A204.1 (cell line): ENCODE data around the gene TM4SF20.
"Not testable (repeated sequence)": the region's sequence is repeated elsewhere in the genome, so short reads cannot be mapped to it uniquely, and the experiment has no call there.

Experiments used
- FAIRE-seq: peaks from 2 replicates; lab custom pipeline; 2012; peaks lifted over from hg19 to GRCh38; lab: Jason Lieb, UNC

TM4SF20 gene

DNA sequence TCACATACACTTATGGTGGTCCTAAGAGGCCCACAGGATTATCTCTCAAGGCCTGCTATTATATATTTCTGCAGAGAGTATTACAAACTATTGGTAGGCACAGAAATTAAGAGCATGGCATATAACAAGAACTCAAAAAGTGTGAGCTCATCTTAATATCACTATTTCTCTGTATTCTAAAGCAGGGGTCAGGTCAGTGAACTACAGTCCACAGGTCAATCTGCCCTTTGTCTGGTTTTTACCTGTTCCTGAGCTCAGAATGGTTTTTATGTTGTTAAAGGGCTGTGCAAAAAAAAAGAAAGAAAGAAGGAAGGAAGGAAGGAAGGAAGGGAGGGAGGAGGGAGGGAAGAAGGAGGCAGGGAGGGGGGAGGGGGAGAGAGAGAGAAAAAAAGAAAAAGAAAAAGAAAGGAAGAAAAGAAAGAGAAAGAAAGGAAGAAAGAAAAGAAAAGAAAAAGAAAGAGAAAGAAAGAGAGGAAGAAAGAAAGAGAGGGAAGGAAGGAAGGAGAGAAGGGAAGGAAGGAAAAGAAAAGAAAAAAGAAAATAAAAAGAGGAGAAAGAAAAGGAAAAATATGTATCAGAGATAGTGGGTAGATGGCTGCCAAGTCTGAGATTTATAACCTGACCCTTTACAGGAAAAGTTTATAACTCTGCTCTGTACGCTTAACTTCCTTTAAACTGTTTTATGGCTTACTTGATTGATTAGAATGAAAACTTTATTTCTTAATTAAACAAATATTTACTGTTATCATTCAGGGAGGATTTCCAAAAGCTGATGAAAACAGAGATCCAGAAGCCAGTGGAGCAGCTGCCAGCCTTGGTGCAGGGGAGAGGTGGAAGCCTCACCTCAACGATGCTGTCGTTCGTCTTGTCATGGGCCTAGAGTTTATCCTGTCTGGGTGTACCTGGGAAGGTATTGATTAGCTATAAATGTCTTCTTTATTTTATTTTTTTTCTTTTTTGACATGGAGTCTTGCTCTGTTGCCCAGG, 19.9 kb upstream of the TM4SF20 start:
- FAIRE-seq = no peak

GRCh38 chr2:227397562-227397961, 18.5 kb upstream of the TM4SF20 start:
- no peak for FAIRE-seq

DNA sequence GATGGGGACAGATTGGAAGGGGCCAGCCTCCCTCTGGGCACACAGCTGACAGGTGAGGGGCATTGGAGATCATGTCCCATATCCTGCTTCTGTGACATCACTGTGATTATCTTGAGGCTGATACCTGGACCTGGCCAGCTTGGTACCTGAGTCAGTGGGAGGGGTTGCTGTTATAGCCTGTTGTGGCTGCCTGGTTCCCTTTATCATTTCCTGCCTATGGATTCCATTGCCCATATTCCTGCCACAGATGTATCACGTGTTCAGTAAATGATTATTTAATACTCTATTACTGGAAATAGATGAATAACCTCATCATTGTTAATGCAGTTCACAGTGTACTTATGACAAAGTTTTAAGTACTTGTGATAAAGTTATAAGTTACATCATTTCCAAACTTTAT, 16.4 kb upstream of the TM4SF20 start:
- FAIRE-seq = no peak

- FAIRE-seq = no peak
Measured at GRCh38 chr2:227394401-227394800, 15.3 kb upstream of the TM4SF20 start.

- no peak for FAIRE-seq
Measured at GRCh38 chr2:227390468-227391256, 11.6 kb upstream of the TM4SF20 start.

DNA sequence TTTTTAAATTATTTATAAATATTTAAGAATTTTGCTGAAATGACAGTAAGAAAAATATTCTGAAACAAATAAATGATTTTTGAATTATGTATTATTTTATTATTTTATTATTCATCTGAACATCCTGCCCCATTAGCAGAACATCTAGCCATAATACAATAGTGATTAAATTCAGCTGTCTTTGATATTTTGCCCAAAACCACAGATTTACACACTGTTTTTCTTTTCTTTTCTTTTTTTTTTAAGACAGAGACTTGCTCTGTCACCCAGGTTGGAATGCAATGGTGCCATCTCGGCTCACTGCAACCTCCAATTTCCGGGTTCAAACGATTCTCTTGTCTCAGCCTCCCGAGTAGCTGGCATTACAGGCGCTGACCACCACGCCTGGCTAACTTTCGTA, 10.6 kb upstream of the TM4SF20 start:
- peak; percentile 59 for FAIRE-seq

DNA sequence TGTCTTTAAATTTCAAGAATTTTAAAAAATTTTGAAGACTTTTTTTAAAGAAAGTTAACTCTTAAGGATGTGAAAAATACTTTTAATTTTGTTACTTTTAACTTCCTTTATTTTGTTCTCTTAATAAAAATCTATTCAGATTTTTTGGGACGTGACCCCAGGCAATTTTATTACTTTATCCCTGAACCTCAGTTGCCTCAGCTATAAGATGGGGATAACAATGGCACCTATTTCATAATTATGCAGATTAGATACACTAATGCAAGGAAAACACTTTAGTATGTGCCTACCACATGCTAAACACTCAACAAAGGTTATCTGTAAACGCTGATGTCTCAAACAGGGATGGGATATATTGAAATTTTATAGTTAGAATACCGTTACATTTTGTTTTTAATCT, 10.1 kb upstream of the TM4SF20 start:
- no peak for FAIRE-seq

GRCh38 chr2:227388537-227389011, 9.5 kb upstream of the TM4SF20 start:
- no peak for FAIRE-seq

GRCh38 chr2:227387583-227387982, 8.5 kb upstream of the TM4SF20 start, which contains the start of gene SCYGR1:
TSS of gene SCYGR1 (minus strand) at chr2:227387949. CDS start at chr2:227387949, 0 bp downstream.
- not testable (repeated sequence) for FAIRE-seq

- no peak for FAIRE-seq
Measured at GRCh38 chr2:227386630-227387029, 7.5 kb upstream of the TM4SF20 start.

DNA sequence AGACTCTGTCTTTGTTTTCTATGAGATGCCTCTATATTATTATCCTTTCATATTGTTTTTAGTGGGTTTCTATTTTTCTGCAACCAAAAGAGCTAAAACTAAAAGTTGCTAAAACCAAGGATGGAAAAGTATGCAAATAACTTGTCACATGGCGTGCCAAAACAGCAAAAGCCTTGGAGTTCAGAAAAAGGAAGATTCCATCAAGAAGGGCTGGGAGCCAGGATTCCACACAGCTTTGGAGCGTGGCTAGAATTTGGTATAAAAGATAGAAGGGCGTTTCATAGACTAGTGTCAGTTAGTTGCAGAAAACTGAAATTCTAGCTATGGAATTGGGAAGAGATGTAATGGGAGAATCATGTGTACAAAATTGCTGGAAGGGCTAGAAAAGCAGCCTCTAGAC, 4.6 kb upstream of the TM4SF20 start:
- FAIRE-seq = no peak

GRCh38 chr2:227382241-227382835, 3.2 kb upstream of the TM4SF20 start:
- not testable (repeated sequence) for FAIRE-seq

GRCh38 chr2:227378371-227378782, 729 bp downstream of the TM4SF20 start:
- no peak for FAIRE-seq

DNA sequence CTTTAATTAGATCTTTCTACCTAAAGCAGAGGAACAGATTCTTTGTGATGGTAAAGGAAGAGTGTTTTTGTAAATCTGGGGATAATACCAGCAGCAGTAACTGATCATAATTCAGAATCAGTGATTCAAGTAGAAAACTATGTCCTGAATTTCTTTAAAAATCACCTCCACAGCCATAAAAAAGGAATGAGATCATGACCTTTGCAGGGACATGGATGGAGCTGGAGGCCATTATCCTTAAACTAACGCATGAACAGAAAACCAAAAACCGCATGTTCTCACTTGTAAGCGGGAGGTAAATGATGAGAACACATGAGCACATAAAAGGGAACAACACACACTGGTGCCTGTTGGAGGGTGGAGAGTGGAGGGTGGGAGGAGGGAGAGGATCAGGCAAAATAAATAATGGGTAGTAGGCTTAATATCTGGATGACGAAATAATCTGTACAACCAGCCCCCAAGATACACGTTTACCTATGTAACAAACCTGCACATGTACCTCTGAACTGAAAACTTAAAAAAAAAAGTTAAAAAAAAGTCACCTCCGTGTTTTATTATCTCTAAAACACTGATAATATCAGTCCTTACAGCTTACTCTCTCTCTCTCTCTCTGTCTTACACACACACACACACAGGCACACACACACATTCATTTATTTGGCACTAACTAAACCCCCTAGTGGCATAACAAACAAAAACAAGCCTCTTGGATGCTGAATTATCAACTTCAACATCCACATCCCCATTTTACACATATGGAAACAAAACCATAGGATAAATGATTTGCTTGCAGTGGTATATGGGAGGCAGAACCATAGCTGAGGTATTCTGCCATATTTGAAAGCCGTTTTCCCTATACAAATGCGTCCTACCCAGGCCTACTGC, 1.4 kb downstream of the TM4SF20 start:
- no peak for FAIRE-seq

- FAIRE-seq = no peak
Measured at GRCh38 chr2:227376656-227377396, 2.3 kb downstream of the TM4SF20 start.

DNA sequence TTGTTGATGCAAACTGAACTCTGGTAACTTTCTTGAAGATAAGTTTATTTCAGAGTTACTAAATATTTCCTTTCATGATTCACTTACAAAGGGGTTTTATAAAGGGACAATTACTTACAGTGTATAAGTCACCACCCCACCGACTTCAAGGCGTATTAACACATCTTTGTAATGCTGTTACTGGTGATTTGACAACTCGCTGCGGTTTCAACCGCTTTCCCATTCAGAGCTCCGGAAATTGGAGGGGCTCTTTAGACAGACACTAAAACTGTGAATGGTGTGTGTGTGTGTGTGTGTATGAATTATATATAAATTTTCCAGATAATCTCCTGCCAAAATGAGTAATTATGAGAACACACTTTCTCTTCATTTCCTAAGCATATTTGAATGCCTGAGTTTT, 4.9 kb downstream of the TM4SF20 start:
- FAIRE-seq = no peak

- FAIRE-seq = no peak
Measured at GRCh38 chr2:227373389-227373788, 5.7 kb downstream of the TM4SF20 start.

DNA sequence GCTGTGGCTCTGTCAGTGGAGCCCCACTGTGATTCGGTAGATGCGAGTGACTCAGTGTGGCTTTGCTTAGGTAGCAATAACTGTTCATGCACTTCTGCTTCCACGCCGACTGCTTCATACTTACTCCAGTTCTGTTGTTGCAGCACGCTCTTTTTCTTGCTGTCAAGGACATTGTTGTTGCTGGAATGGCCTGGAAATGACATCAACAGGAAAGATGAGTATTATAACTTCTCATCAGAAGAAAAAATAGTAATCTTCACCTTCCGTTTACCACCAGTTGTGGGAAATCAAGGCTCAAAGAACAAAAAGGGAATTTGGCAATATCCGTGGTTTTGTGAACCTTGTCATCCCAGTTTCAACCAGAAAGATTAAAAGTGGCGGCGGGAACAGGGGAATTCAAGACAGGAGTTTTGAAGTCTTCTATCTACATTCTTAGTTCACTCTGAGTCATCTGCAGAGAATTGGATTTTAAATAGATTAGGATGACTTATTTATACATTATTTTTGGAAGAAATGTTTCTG, 8.3 kb downstream of the TM4SF20 start:
- FAIRE-seq = no peak

DNA sequence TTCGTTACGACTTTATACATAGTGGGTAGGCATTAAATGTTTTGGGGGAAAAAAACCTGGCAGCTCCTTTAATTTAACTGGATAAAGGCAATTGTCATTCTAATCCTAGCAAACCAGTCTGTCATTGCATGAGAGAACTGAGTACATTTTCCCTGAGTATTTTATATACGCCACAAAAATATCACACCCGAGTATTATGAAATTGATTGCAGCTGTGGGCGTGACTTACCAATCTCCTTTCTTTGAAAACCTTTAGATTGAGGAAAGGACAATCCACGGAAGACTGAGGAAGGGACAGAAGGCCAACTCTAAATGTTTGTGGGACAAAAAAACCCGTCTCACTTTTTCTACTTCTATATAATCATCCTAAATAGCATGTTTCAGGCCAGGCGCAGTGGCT, 9.0 kb downstream of the TM4SF20 start:
- FAIRE-seq = no peak

GRCh38 chr2:227368574-227368973, 10.5 kb downstream of the TM4SF20 start:
- FAIRE-seq = no peak

GRCh38 chr2:227367427-227367795, 11.7 kb downstream of the TM4SF20 start:
- FAIRE-seq = no peak
